Epithelial cell of prostate (primary cell): Measurements from ENCODE around the gene CUEDC1.

Source experiments
- DNase-seq: peaks from one replicate; pipeline ENCODE4 v3.0.0-alpha.2; 2011; ENCODE audit warnings: low read depth, low spot score
- H3K27ac ChIP-seq: fragments of 450-650 bp; 2 replicates; pipeline ENCODE4 v1.5.1; 2017; ENCODE audit warnings: mild to moderate bottlenecking

CUEDC1 gene

DNA sequence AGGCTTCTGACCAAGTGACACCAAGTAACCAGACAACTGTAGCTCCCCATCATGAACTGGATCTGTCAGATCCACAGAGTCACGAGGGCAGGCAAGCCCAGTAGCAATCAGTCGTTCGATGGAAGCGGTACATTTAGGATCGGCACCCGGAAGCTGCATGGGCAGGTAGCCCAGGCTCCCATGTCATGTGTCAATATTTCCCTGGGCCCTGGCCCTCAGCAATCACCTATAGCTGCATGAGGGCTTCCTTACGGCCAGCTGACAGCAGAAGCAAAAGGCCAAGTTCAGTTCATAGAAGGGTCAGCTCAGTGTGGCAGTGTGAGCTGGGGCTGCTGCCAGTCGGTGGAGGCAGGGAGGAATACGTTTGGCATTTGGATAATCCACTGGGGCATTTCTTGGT is 137.1 kb downstream of the CUEDC1 start:
- no peak for DNase-seq
- no peak overlapping the region for H3K27ac ChIP-seq

DNA sequence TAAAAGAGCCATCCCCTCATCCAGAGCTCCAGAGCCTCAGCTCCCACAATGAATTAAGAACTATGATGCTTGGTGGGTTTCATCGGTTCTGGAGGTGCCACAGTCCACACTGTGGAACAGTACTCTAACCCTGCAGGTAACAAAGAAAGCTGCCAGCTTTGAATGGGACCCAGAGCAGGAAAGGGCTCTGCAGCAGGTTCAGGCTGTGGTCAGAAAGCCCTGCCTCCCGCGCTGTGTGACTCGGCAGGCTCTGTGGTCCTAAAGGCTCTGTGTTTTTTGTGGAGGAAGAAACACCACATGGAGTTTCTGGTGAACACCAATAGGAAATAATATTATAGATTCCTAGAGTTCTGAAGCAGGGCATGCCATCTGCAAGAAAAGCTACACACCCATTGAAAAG is 137.9 kb downstream of the CUEDC1 start:
- DNase-seq, result no peak
- no peak overlapping the region for H3K27ac ChIP-seq

DNA sequence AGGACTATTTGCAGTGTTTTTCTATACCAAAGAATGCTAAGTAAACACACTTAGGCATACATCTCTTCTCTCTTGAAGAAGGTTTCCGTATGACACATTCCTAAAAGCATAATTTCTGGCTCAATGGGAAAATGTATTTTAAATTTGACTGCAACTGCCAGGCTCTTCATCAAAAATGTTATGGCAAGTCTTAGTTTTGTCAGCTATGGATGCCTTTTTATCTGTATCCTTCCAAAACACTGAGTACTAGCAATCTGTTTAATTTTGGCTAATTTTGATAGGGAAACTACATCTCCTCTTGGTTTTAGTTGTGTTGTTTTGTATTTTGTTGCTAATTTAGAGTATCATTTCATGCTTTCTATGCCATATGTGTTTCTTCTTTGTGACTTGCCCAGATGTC is 140.8 kb downstream of the CUEDC1 start:
- DNase-seq, result no peak
- no peak overlapping the region for H3K27ac ChIP-seq

DNA sequence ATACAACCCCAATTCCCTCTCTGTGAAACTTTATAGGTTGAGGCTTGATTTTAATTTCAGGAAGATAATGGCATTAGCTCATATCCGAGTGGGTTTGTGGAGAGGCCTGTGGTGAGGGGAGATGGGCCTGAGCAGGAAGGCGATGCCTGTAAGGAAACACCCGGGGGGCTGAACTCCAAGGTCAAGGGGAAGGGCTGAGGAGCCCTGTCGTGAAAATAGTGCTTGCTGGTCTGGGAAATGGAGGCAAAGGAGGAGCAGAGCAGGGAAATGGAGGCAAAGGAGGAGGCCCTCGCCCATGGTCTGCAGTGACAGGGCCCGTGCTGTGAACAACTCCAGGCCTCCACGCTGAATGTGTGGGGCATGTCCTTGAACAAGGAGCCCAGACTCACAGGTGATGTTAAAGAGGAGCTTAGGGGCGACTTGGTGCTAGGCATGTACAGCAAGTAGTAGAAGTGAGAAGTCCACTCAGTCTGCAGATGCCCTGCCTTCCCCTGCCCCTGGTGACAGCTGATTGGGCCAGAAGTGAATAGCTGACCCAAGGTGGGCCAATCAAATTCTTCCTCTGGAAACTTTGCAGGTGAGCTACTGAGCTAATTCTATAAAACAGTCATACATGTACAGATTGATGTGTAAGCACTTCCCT is 143.5 kb downstream of the CUEDC1 start:
- no peak overlapping the region for H3K27ac ChIP-seq
- no peak for DNase-seq
